K562 (cell line): ENCODE results near the gene UBL3. TPM values are rescaled to one million over a fixed set of nuclear protein-coding genes. Genes with fewer than 3 reads are reported as not detected.

Experiments
- ATAC-seq: fragments of 200-7000 bp; cut with Tn5 transposase; 3 replicates; pipeline ENCODE4 v1.9.1; 2020; ENCODE audit warnings: moderate library complexity
- BruUV-seq: library from RNA; stranded (reverse); fragments of 400-500 nt; replicated peaks from 2 replicates; lab custom pipeline; 2021; lab: Mats Ljungman, UMichigan
- CTCF ChIA-PET: fragments of 300-600 bp; formaldehyde crosslinking; extraction: SDS; loops from one replicate; lab custom pipeline; 2021; ENCODE audit warnings: low intra/inter-chr PET ratio; lab: Yijun Ruan, JAX
- POLR2A ChIA-PET: fragments of 300-600, 350-650 bp; sonication (Branson Sonifier 250); formaldehyde crosslinking; extraction: SDS; loops from one replicate; lab custom pipeline; 2021; ENCODE audit warnings: antibody characterized with exemption, inconsistent platforms; lab: Yijun Ruan, JAX
- DNase-seq, 4 experiments: peaks; one replicate each; pipeline versions ENCODE4 v3.0.0 to v3.0.0-alpha.2; 2011 to 2018; ENCODE audit warnings: low spot score in 3 of 4, mixed read lengths in 3 of 4; ENCODE audit errors: extremely low read depth in 1 of 4
- FAIRE-seq: peaks from 2 replicates; lab custom pipeline; 2011; peaks lifted over from hg19 to GRCh38; lab: Jason Lieb, UNC
- H2AFZ ChIP-seq: 2 replicates; pipeline ENCODE4 v1.6.0; 2011; ENCODE audit warnings: low read depth, low read length, control low read depth, inconsistent platforms
- H3K27ac ChIP-seq: fragments of 200-600 bp; 3 replicates; pipeline ENCODE4 v1.8.0; 2011; ENCODE audit warnings: low read depth, mild to moderate bottlenecking, control low read depth, inconsistent platforms, low read length, moderate library complexity, mixed read lengths; ENCODE audit errors: extremely low read depth
- H3K27me3 ChIP-seq, 2 experiments: fragments of 300-600 bp in 1 of 2; 2 replicates in 1 of 2; 3 replicates in 1 of 2; pipeline versions ENCODE4 v1.6.0 to v1.8.0; 2011; ENCODE audit warnings: inconsistent platforms in 2 of 2, low read length in 2 of 2, mild to moderate bottlenecking in 1 of 2, mixed read lengths in 1 of 2, moderate library complexity in 1 of 2; ENCODE audit not compliant: control insufficient read depth in 2 of 2, insufficient read depth in 2 of 2
- H3K36me3 ChIP-seq: fragments of 300-600 bp; 3 replicates; pipeline ENCODE4 v1.8.0; 2011; ENCODE audit warnings: mild to moderate bottlenecking, low read length, inconsistent platforms; ENCODE audit not compliant: control insufficient read depth, insufficient read depth
- H3K4me1 ChIP-seq, 2 experiments: fragments of 200-600 bp in 1 of 2; replicated peaks in 1 of 2; 2 replicates in 1 of 2; 3 replicates in 1 of 2; pipeline versions ENCODE4 v1.5.1 to v1.8.0; 2011; ENCODE audit warnings: inconsistent platforms in 2 of 2, low read length in 2 of 2, mild to moderate bottlenecking in 1 of 2, mixed read lengths in 1 of 2, moderate library complexity in 1 of 2; ENCODE audit not compliant: control insufficient read depth in 2 of 2, insufficient read depth in 2 of 2
- H3K4me2 ChIP-seq: 2 replicates; pipeline ENCODE4 v1.6.1; 2011; ENCODE audit warnings: low read length, control low read depth, inconsistent platforms, mixed read lengths; ENCODE audit not compliant: insufficient read depth
- H3K4me3 ChIP-seq: fragments of 200-600 bp; sonication (generic), shearing (Covaris generic); 2 replicates; pipeline ENCODE4 v1.5.1; 2016; ENCODE audit warnings: control low read depth, inconsistent platforms
- H3K79me2 ChIP-seq: fragments of 200-600 bp; 3 replicates; pipeline ENCODE4 v1.8.0; 2011; ENCODE audit warnings: low read length, inconsistent platforms; ENCODE audit not compliant: control insufficient read depth, insufficient read depth
- H3K9ac ChIP-seq, 2 experiments: 2 replicates each; pipeline versions ENCODE4 v1.6.0 to v1.6.1; 2011; ENCODE audit warnings: low read depth in 2 of 2, low read length in 2 of 2, control low read depth in 1 of 2, inconsistent platforms in 1 of 2, mild to moderate bottlenecking in 1 of 2, mixed read lengths in 1 of 2; ENCODE audit not compliant: insufficient read depth in 1 of 2
- H3K9me1 ChIP-seq: one replicate; pipeline ENCODE4 v1.6.0; 2011; ENCODE audit warnings: inconsistent platforms, mild to moderate bottlenecking, low read length, moderate library complexity; ENCODE audit not compliant: control insufficient read depth, insufficient read depth
- H3K9me3 ChIP-seq: replicated peaks from 2 replicates; pipeline ENCODE4 v1.5.1; 2011; ENCODE audit warnings: low read depth, low read length, inconsistent platforms; ENCODE audit not compliant: control insufficient read depth, insufficient read depth
- H4K20me1 ChIP-seq: replicated peaks from 2 replicates; pipeline ENCODE4 v1.6.1; 2011; ENCODE audit warnings: low read length, inconsistent platforms, mixed read lengths; ENCODE audit not compliant: control insufficient read depth, insufficient read depth
- BHLHE40 ChIP-seq: IDR thresholded peaks from 2 replicates; pipeline ENCODE4 v1.6.1; 2011; ENCODE audit warnings: low read length, improper control_type of control experiment
- FOXA3 ChIP-seq, 2 experiments: fragments of 450-650 bp in 1 of 2; sonication (generic) in 1 of 2; formaldehyde crosslinking; IDR thresholded peaks in 1 of 2; conservative IDR thresholded peaks in 1 of 2; 2 replicates each; pipeline versions ENCODE4 v1.4.0 to v1.8.0; 2020 to 2022; ENCODE audit warnings: mild to moderate bottlenecking in 2 of 2, missing genetic modification reagents in 1 of 2
- GTF2F1 ChIP-seq: IDR thresholded peaks from 2 replicates; pipeline ENCODE4 v1.6.1; 2011; ENCODE audit warnings: low read depth, low read length, improper control_type of control experiment
- PHF21A ChIP-seq: fragments of 450-650 bp; IDR thresholded peaks from 2 replicates; pipeline ENCODE4 v1.6.1; 2017; ENCODE audit warnings: low read depth, borderline replicate concordance
- SIN3A ChIP-seq, 2 experiments: fragments of 150-350 bp in 1 of 2; IDR thresholded peaks; 2 replicates each; pipeline ENCODE4 v1.6.1; 2011 to 2016; ENCODE audit warnings: borderline replicate concordance in 2 of 2, low read depth in 2 of 2, low read length in 2 of 2, mild to moderate bottlenecking in 2 of 2, moderate library complexity in 2 of 2; ENCODE audit not compliant: control insufficient read depth in 1 of 2
- SMAD1 ChIP-seq: fragments of 150-350 bp; IDR thresholded peaks from 2 replicates; pipeline ENCODE4 v1.6.1; 2014; ENCODE audit warnings: low read length, low read depth; ENCODE audit not compliant: partially characterized antibody
- SREBF1 ChIP-seq: fragments of 150-350 bp; IDR thresholded peaks from 2 replicates; pipeline ENCODE4 v1.6.1; 2014; ENCODE audit warnings: antibody characterized with exemption, low read depth, low read length, borderline replicate concordance
- TAF9B ChIP-seq: fragments of 450-650 bp; IDR thresholded peaks from 2 replicates; pipeline ENCODE4 v1.6.1; 2018; ENCODE audit warnings: mild to moderate bottlenecking; ENCODE audit not compliant: partially characterized antibody
- ZBTB33 ChIP-seq: sonication (generic); formaldehyde crosslinking; IDR thresholded peaks from 2 replicates; pipeline ENCODE4 v1.8.1; 2023; ENCODE audit warnings: mild to moderate bottlenecking, missing genetic modification reagents
- ZNF224 ChIP-seq: sonication (generic); formaldehyde crosslinking; IDR thresholded peaks from 2 replicates; pipeline ENCODE4 v1.8.0; 2022; ENCODE audit warnings: mild to moderate bottlenecking, missing genetic modification reagents
- ZNF398 ChIP-seq: fragments of 250-450 bp; sonication (Bioruptor Pico); IDR thresholded peaks from 2 replicates; pipeline ENCODE4 v1.8.0; 2021; ENCODE audit warnings: moderate library complexity, mild to moderate bottlenecking, inconsistent platforms
- ZNF436 ChIP-seq: fragments of 250-450, 450-650 bp; sonication (Bioruptor Pico); formaldehyde crosslinking; IDR thresholded peaks from 2 replicates; pipeline ENCODE4 v1.7.0; 2020; ENCODE audit warnings: mild to moderate bottlenecking
- ZNF79 ChIP-seq: fragments of 250-450 bp; sonication (Bioruptor Pico); IDR thresholded peaks from 2 replicates; pipeline ENCODE4 v1.4.0; 2020; ENCODE audit warnings: low read depth, mild to moderate bottlenecking, moderate library complexity
- WGBS: fragments of 100-300 bp; shearing (Covaris generic); methylation state at CpG from one replicate; pipeline ENCODE4 v1.1.6; 2016; ENCODE audit warnings: low coverage, mixed read lengths; ENCODE audit not compliant: insufficient coverage; ENCODE audit errors: missing lambda C conversion rate; 5-methylcytosine and 5-hydroxymethylcytosine counted together
- in situ Hi-C: fragments of 300-500 bp; cut with MboI; formaldehyde crosslinking; loops from 4 replicates; pipeline ENCODE4 v1.15.0; 2018; ENCODE audit warnings: inconsistent platforms, mixed read lengths
- intact Hi-C: fragments of 100-400 bp; cut with micrococcal nuclease; formaldehyde crosslinking; loops from 2 replicates; pipeline ENCODE4 v1.14.2; 2022
- polyA plus RNA-seq, 8 experiments: library from polyadenylated mRNA; depleted of rRNA in 4 of 8; stranded (reverse) in 5 of 8; unstranded in 3 of 8; fragments of >200 nt; fragmentation: Nextera tagmentation in 2 of 8; fragmentation: Illumina TruSeq in 1 of 8; extraction: Ambion mirVana in 2 of 8; extraction: Trizol in 1 of 8; gene quantifications; 2 replicates each; pipeline versions ENCODE4 v1.2.1 to v1.2.3, GENCODE V29; 2011 to 2014; ENCODE audit warnings: inconsistent platforms in 1 of 8, missing spikeins in 1 of 8
- total RNA-seq, 7 experiments: library from RNA; depleted of rRNA in 6 of 7; stranded (reverse); fragments of >200 nt in 6 of 7; fragmentation: Illumina TruSeq in 2 of 7; extraction: Trizol in 2 of 7; gene quantifications; 2 replicates each; pipeline versions ENCODE4 v1.2.1 to v1.2.3, GENCODE V29; 2011 to 2021; ENCODE audit warnings: low replicate concordance in 1 of 7

Gene UBL3
- total and polyA plus RNA-seq, 9 of the 15 experiments (the other 6 are each of a cell fraction or from before 2014, with no cell fraction given) = 0.64 to 2.4 (median 1.8) TPM

GRCh38 chr13:29844441-29844840 lies 6.0 kb downstream of the UBL3 start:
- POLR2A ChIA-PET = no interaction called here
- no peak for FAIRE-seq
- Histone ChIP-seq H3K27ac (no peak overlapping the region), H2AFZ (no peak overlapping the region), H4K20me1 (no peaks in the 10 kb centered on the region), H3K4me2 (no peak overlapping the region), H3K27me3 (no peaks in the 10 kb centered on the region), H3K9me1 (no peaks in the 10 kb centered on the region), H3K9me3 (no peaks in the 10 kb centered on the region), H3K79me2 (no peaks in the 10 kb centered on the region), H3K4me1 (peaks cover 0 to under 1% of the 10 kb centered on the region in 2 experiments; a peak in 2 of 5 replicates), H3K36me3 (no peaks in the 10 kb centered on the region), H3K9ac (no peak overlapping the region), H3K4me3 (no peak overlapping the region)
- 14% methylated on average over 1 of the region's 1 CpG for WGBS
- intact Hi-C loops (no loop called here), in situ Hi-C loops (no loop called here)
- no peak for TF ChIP-seq SMAD1
- TF ChIP-seq ZNF436 (CRISPR knock-in tag) = no peak
- no peak for TF ChIP-seq ZNF79 (CRISPR knock-in tag)
- no peak for TF ChIP-seq FOXA3 (CRISPR knock-in tag; conservative IDR thresholded peaks at IDR 0.05 in 1 of 2, IDR thresholded peaks at IDR 0.05 in 1 of 2)
- no peak for TF ChIP-seq TAF9B
- no peak for TF ChIP-seq PHF21A
- DNase-seq = no peak
- no TSS peak for BruUV-seq
- CTCF ChIA-PET = no interaction called here
- no peak for ATAC-seq

DNA sequence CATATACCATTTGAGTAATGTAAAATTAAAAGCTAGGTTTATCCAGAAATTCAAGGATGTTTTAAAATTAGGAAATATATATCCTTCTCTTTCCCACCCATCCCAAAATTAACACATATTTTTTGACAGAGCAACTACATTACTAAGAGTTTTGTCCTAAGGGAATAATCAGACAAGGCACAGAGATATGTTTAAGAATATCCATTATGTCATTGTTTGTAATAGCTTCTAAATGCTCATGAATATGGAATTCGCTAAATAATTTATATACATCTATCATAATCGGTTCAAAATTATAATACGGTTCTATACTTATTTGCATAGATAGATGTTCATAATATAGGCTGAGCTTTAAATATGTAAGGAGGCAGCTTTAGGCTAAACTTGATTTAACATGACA lies 9.8 kb downstream of the UBL3 start:
- Histone ChIP-seq H3K36me3 (no peaks in the 10 kb centered on the region), H3K9ac (no peak overlapping the region), H3K4me2 (no peak overlapping the region), H3K4me1 (no peaks in the 10 kb centered on the region), H3K27me3 (no peaks in the 10 kb centered on the region), H3K9me3 (no peaks in the 10 kb centered on the region), H2AFZ (no peak overlapping the region), H3K27ac (no peak overlapping the region), H3K4me3 (no peak overlapping the region), H3K9me1 (no peaks in the 10 kb centered on the region), H3K79me2 (no peaks in the 10 kb centered on the region), H4K20me1 (no peaks in the 10 kb centered on the region)
- no peak for FAIRE-seq
- intact Hi-C loops (no loop called here), in situ Hi-C loops (no loop called here)
- ATAC-seq = no peak
- BruUV-seq = no TSS peak
- DNase-seq = no peak
- POLR2A ChIA-PET = no interaction called here
- 16% methylated on average over 3 of the region's 3 CpGs for WGBS
- CTCF ChIA-PET = no interaction called here
- no peak for TF ChIP-seq ZNF398 (CRISPR knock-in tag)
- no peak for TF ChIP-seq ZBTB33 (CRISPR knock-in tag)
- TF ChIP-seq BHLHE40 = no peak
- TF ChIP-seq ZNF224 (CRISPR knock-in tag) = no peak
- TF ChIP-seq GTF2F1 = no peak
- no peak for TF ChIP-seq SREBF1
- TF ChIP-seq SIN3A (IDR thresholded peaks at IDR 0.05; ENCODE audit: borderline replicate concordance in 2 of 2, control insufficient read depth in 1 of 2, low read depth in 2 of 2, low read length in 2 of 2) = no peak
